K562 (cell line): Measurements from ENCODE around the gene SLC24A2. TPM values are rescaled to one million over a fixed set of nuclear protein-coding genes. Genes with fewer than 3 reads are reported as not detected.

Experiments used
- ATAC-seq: fragments of 200-7000 bp; cut with Tn5 transposase; 3 replicates; pipeline ENCODE4 v1.9.1; 2020; ENCODE audit warnings: moderate library complexity
- BruUV-seq: library from RNA; stranded (reverse); fragments of 400-500 nt; replicated peaks from 2 replicates; lab custom pipeline; 2021; lab: Mats Ljungman, UMichigan
- CTCF ChIA-PET: fragments of 300-600 bp; formaldehyde crosslinking; extraction: SDS; loops from one replicate; lab custom pipeline; 2021; ENCODE audit warnings: low intra/inter-chr PET ratio; lab: Yijun Ruan, JAX
- POLR2A ChIA-PET: fragments of 300-600, 350-650 bp; sonication (Branson Sonifier 250); formaldehyde crosslinking; extraction: SDS; loops from one replicate; lab custom pipeline; 2021; ENCODE audit warnings: antibody characterized with exemption, inconsistent platforms; lab: Yijun Ruan, JAX
- DNase-seq, 4 experiments: peaks; one replicate each; pipeline versions ENCODE4 v3.0.0 to v3.0.0-alpha.2; 2011 to 2018; ENCODE audit warnings: low spot score in 3 of 4, mixed read lengths in 3 of 4; ENCODE audit errors: extremely low read depth in 1 of 4
- FAIRE-seq: peaks from 2 replicates; lab custom pipeline; 2011; peaks lifted over from hg19 to GRCh38; lab: Jason Lieb, UNC
- H2AFZ ChIP-seq: 2 replicates; pipeline ENCODE4 v1.6.0; 2011; ENCODE audit warnings: low read depth, low read length, control low read depth, inconsistent platforms
- H3K27ac ChIP-seq: fragments of 200-600 bp; 3 replicates; pipeline ENCODE4 v1.8.0; 2011; ENCODE audit warnings: low read depth, mild to moderate bottlenecking, control low read depth, inconsistent platforms, low read length, moderate library complexity, mixed read lengths; ENCODE audit errors: extremely low read depth
- H3K27me3 ChIP-seq, 2 experiments: fragments of 300-600 bp in 1 of 2; 2 replicates in 1 of 2; 3 replicates in 1 of 2; pipeline versions ENCODE4 v1.6.0 to v1.8.0; 2011; ENCODE audit warnings: inconsistent platforms in 2 of 2, low read length in 2 of 2, mild to moderate bottlenecking in 1 of 2, mixed read lengths in 1 of 2, moderate library complexity in 1 of 2; ENCODE audit not compliant: control insufficient read depth in 2 of 2, insufficient read depth in 2 of 2
- H3K36me3 ChIP-seq: fragments of 300-600 bp; 3 replicates; pipeline ENCODE4 v1.8.0; 2011; ENCODE audit warnings: mild to moderate bottlenecking, low read length, inconsistent platforms; ENCODE audit not compliant: control insufficient read depth, insufficient read depth
- H3K4me1 ChIP-seq, 2 experiments: fragments of 200-600 bp in 1 of 2; replicated peaks in 1 of 2; 2 replicates in 1 of 2; 3 replicates in 1 of 2; pipeline versions ENCODE4 v1.5.1 to v1.8.0; 2011; ENCODE audit warnings: inconsistent platforms in 2 of 2, low read length in 2 of 2, mild to moderate bottlenecking in 1 of 2, mixed read lengths in 1 of 2, moderate library complexity in 1 of 2; ENCODE audit not compliant: control insufficient read depth in 2 of 2, insufficient read depth in 2 of 2
- H3K4me2 ChIP-seq: 2 replicates; pipeline ENCODE4 v1.6.1; 2011; ENCODE audit warnings: low read length, control low read depth, inconsistent platforms, mixed read lengths; ENCODE audit not compliant: insufficient read depth
- H3K4me3 ChIP-seq: fragments of 200-600 bp; sonication (generic), shearing (Covaris generic); 2 replicates; pipeline ENCODE4 v1.5.1; 2016; ENCODE audit warnings: control low read depth, inconsistent platforms
- H3K79me2 ChIP-seq: fragments of 200-600 bp; 3 replicates; pipeline ENCODE4 v1.8.0; 2011; ENCODE audit warnings: low read length, inconsistent platforms; ENCODE audit not compliant: control insufficient read depth, insufficient read depth
- H3K9ac ChIP-seq, 2 experiments: 2 replicates each; pipeline versions ENCODE4 v1.6.0 to v1.6.1; 2011; ENCODE audit warnings: low read depth in 2 of 2, low read length in 2 of 2, control low read depth in 1 of 2, inconsistent platforms in 1 of 2, mild to moderate bottlenecking in 1 of 2, mixed read lengths in 1 of 2; ENCODE audit not compliant: insufficient read depth in 1 of 2
- H3K9me1 ChIP-seq: one replicate; pipeline ENCODE4 v1.6.0; 2011; ENCODE audit warnings: inconsistent platforms, mild to moderate bottlenecking, low read length, moderate library complexity; ENCODE audit not compliant: control insufficient read depth, insufficient read depth
- H3K9me3 ChIP-seq: replicated peaks from 2 replicates; pipeline ENCODE4 v1.5.1; 2011; ENCODE audit warnings: low read depth, low read length, inconsistent platforms; ENCODE audit not compliant: control insufficient read depth, insufficient read depth
- H4K20me1 ChIP-seq: replicated peaks from 2 replicates; pipeline ENCODE4 v1.6.1; 2011; ENCODE audit warnings: low read length, inconsistent platforms, mixed read lengths; ENCODE audit not compliant: control insufficient read depth, insufficient read depth
- BRD4 ChIP-seq: fragments of 200-600 bp; sonication (generic); IDR thresholded peaks from 2 replicates; pipeline ENCODE4 v1.6.1; 2017; ENCODE audit warnings: inconsistent platforms
- CHCHD3 ChIP-seq: fragments of 250-450 bp; sonication (Bioruptor Pico); IDR thresholded peaks from 2 replicates; pipeline ENCODE4 v2.1.2; 2022; ENCODE audit warnings: mild to moderate bottlenecking
- ESRRA ChIP-seq: fragments of 450-650 bp; IDR thresholded peaks from 2 replicates; pipeline ENCODE4 v1.6.1; 2014; ENCODE audit warnings: low read depth, mild to moderate bottlenecking, moderate library complexity, borderline replicate concordance
- KDM1A ChIP-seq, 2 experiments: fragments of 450-650 bp; IDR thresholded peaks; 2 replicates each; pipeline ENCODE4 v1.6.1; 2016; ENCODE audit warnings: mild to moderate bottlenecking in 2 of 2
- MEF2A ChIP-seq: IDR thresholded peaks from 2 replicates; pipeline ENCODE4 v1.6.1; 2011; ENCODE audit warnings: low read depth, mild to moderate bottlenecking, low read length, moderate library complexity; ENCODE audit not compliant: control insufficient read depth
- MXI1 ChIP-seq: IDR thresholded peaks from 2 replicates; pipeline ENCODE4 v1.6.1; 2011; ENCODE audit warnings: low read depth, mild to moderate bottlenecking, improper control_type of control experiment, low read length
- NFRKB ChIP-seq: fragments of 450-650 bp; IDR thresholded peaks from 2 replicates; pipeline ENCODE4 v1.6.1; 2016; ENCODE audit warnings: low read depth
- POLR3A ChIP-seq: IDR thresholded peaks from 2 replicates; pipeline ENCODE4 v1.6.1; 2011; ENCODE audit warnings: borderline replicate concordance, mild to moderate bottlenecking, moderate library complexity; ENCODE audit not compliant: insufficient read length, insufficient read depth; ENCODE audit errors: extremely low read depth
- SOX6 ChIP-seq: fragments of 450-650 bp; IDR thresholded peaks from 2 replicates; pipeline ENCODE4 v1.6.1; 2014; ENCODE audit warnings: mild to moderate bottlenecking
- THRAP3 ChIP-seq: fragments of 450-650 bp; IDR thresholded peaks from 2 replicates; pipeline ENCODE4 v1.6.1; 2016; ENCODE audit warnings: mild to moderate bottlenecking, inconsistent platforms, borderline replicate concordance
- ZC3H4 ChIP-seq: sonication (generic); formaldehyde crosslinking; IDR thresholded peaks from 2 replicates; pipeline ENCODE4 v1.9.0; 2021; ENCODE audit warnings: missing genetic modification reagents, borderline replicate concordance
- ZEB2 ChIP-seq: fragments of 450-650 bp; IDR thresholded peaks from 2 replicates; pipeline ENCODE4 v1.6.1; 2016
- ZNF232 ChIP-seq: sonication (generic); formaldehyde crosslinking; IDR thresholded peaks from 2 replicates; pipeline ENCODE4 v1.8.0; 2022; ENCODE audit warnings: mild to moderate bottlenecking, missing genetic modification reagents
- ZNF79 ChIP-seq: fragments of 250-450 bp; sonication (Bioruptor Pico); IDR thresholded peaks from 2 replicates; pipeline ENCODE4 v1.4.0; 2020; ENCODE audit warnings: low read depth, mild to moderate bottlenecking, moderate library complexity
- WGBS: fragments of 100-300 bp; shearing (Covaris generic); methylation state at CpG from one replicate; pipeline ENCODE4 v1.1.6; 2016; ENCODE audit warnings: low coverage, mixed read lengths; ENCODE audit not compliant: insufficient coverage; ENCODE audit errors: missing lambda C conversion rate; 5-methylcytosine and 5-hydroxymethylcytosine counted together
- in situ Hi-C: fragments of 300-500 bp; cut with MboI; formaldehyde crosslinking; loops from 4 replicates; pipeline ENCODE4 v1.15.0; 2018; ENCODE audit warnings: inconsistent platforms, mixed read lengths
- intact Hi-C: fragments of 100-400 bp; cut with micrococcal nuclease; formaldehyde crosslinking; loops from 2 replicates; pipeline ENCODE4 v1.14.2; 2022
- polyA plus RNA-seq, 8 experiments: library from polyadenylated mRNA; depleted of rRNA in 4 of 8; stranded (reverse) in 5 of 8; unstranded in 3 of 8; fragments of >200 nt; fragmentation: Nextera tagmentation in 2 of 8; fragmentation: Illumina TruSeq in 1 of 8; extraction: Ambion mirVana in 2 of 8; extraction: Trizol in 1 of 8; gene quantifications; 2 replicates each; pipeline versions ENCODE4 v1.2.1 to v1.2.3, GENCODE V29; 2011 to 2014; ENCODE audit warnings: inconsistent platforms in 1 of 8, missing spikeins in 1 of 8
- total RNA-seq, 7 experiments: library from RNA; depleted of rRNA in 6 of 7; stranded (reverse); fragments of >200 nt in 6 of 7; fragmentation: Illumina TruSeq in 2 of 7; extraction: Trizol in 2 of 7; gene quantifications; 2 replicates each; pipeline versions ENCODE4 v1.2.1 to v1.2.3, GENCODE V29; 2011 to 2021; ENCODE audit warnings: low replicate concordance in 1 of 7
- TF ChIP-seq, protein P1 (sequence below): sonication (generic); formaldehyde crosslinking; IDR thresholded peaks from 2 replicates; pipeline ENCODE4 v1.8.0; 2022; ENCODE audit warnings: mild to moderate bottlenecking, missing genetic modification reagents
- TF ChIP-seq, protein P2 (sequence below): fragments of 450-650 bp; IDR thresholded peaks from 2 replicates; pipeline ENCODE4 v1.7.0; 2016; ENCODE audit warnings: borderline replicate concordance

The SLC24A2 gene
- total and polyA plus RNA-seq, 9 of the 15 experiments (the other 6 are each of a cell fraction or from before 2014, with no cell fraction given): 0.04 to 0.40 (median 0.09) TPM

DNA sequence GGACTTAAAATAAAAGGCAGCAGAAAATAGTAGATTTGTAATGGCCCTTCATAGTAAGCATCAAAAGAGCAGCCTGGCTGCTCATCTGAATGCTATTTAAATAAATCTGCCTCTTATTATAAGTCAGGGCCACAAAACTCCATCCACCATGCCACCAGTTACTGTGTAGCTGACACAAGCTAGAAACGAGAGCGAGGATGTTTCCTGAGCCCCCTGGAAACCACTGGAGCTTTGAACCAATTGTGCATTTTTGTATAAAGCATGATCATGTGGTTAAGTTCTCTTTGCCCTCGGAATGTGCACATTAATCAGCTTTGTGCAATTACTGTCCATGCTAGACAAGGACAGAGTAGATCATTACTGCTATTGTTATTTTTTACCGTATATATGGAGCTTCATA lies 17.4 kb downstream of the SLC24A2 start:
- no peaks in the 10 kb centered on the region for H4K20me1 ChIP-seq
- no peak overlapping the region for H3K9ac ChIP-seq
- H3K4me1 ChIP-seq: no peaks in the 10 kb centered on the region
- H2AFZ ChIP-seq: no peak overlapping the region
- DNase-seq (no peak), FAIRE-seq (no peak), ATAC-seq (no peak)
- intact Hi-C loops: no loop called here
- H3K79me2 ChIP-seq: no peaks in the 10 kb centered on the region
- H3K27ac ChIP-seq: no peak overlapping the region
- BruUV-seq: no TSS peak
- no peaks in the 10 kb centered on the region for H3K27me3 ChIP-seq
- no peaks in the 10 kb centered on the region for H3K9me3 ChIP-seq
- no peaks in the 10 kb centered on the region for H3K36me3 ChIP-seq
- TF ChIP-seq, protein P1, sequence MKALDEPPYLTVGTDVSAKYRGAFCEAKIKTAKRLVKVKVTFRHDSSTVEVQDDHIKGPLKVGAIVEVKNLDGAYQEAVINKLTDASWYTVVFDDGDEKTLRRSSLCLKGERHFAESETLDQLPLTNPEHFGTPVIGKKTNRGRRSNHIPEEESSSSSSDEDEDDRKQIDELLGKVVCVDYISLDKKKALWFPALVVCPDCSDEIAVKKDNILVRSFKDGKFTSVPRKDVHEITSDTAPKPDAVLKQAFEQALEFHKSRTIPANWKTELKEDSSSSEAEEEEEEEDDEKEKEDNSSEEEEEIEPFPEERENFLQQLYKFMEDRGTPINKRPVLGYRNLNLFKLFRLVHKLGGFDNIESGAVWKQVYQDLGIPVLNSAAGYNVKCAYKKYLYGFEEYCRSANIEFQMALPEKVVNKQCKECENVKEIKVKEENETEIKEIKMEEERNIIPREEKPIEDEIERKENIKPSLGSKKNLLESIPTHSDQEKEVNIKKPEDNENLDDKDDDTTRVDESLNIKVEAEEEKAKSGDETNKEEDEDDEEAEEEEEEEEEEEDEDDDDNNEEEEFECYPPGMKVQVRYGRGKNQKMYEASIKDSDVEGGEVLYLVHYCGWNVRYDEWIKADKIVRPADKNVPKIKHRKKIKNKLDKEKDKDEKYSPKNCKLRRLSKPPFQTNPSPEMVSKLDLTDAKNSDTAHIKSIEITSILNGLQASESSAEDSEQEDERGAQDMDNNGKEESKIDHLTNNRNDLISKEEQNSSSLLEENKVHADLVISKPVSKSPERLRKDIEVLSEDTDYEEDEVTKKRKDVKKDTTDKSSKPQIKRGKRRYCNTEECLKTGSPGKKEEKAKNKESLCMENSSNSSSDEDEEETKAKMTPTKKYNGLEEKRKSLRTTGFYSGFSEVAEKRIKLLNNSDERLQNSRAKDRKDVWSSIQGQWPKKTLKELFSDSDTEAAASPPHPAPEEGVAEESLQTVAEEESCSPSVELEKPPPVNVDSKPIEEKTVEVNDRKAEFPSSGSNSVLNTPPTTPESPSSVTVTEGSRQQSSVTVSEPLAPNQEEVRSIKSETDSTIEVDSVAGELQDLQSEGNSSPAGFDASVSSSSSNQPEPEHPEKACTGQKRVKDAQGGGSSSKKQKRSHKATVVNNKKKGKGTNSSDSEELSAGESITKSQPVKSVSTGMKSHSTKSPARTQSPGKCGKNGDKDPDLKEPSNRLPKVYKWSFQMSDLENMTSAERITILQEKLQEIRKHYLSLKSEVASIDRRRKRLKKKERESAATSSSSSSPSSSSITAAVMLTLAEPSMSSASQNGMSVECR (CRISPR knock-in tag): no peak
- TF ChIP-seq SOX6 (no peak), MEF2A (no peak), ZEB2 (no peak), NFRKB (no peak), KDM1A (IDR thresholded peaks at IDR 0.05) (no peak), BRD4 (no peak), ZNF232 (CRISPR knock-in tag) (no peak), ZC3H4 (CRISPR knock-in tag) (no peak), POLR3A (no peak), CHCHD3 (no peak), ZNF79 (CRISPR knock-in tag) (no peak), THRAP3 (no peak), ESRRA (no peak), MXI1 (no peak)
- TF ChIP-seq, protein P2, sequence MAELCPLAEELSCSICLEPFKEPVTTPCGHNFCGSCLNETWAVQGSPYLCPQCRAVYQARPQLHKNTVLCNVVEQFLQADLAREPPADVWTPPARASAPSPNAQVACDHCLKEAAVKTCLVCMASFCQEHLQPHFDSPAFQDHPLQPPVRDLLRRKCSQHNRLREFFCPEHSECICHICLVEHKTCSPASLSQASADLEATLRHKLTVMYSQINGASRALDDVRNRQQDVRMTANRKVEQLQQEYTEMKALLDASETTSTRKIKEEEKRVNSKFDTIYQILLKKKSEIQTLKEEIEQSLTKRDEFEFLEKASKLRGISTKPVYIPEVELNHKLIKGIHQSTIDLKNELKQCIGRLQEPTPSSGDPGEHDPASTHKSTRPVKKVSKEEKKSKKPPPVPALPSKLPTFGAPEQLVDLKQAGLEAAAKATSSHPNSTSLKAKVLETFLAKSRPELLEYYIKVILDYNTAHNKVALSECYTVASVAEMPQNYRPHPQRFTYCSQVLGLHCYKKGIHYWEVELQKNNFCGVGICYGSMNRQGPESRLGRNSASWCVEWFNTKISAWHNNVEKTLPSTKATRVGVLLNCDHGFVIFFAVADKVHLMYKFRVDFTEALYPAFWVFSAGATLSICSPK: no peak
- TF ChIP-seq, all 486 proteins: peak for 0
- no peak overlapping the region for H3K4me2 ChIP-seq
- CTCF ChIA-PET: no interaction called here
- H3K4me3 ChIP-seq: no peak overlapping the region
- 28% methylated on average over 4 of the region's 4 CpGs for WGBS
- POLR2A ChIA-PET: no interaction called here
- H3K9me1 ChIP-seq: no peaks in the 10 kb centered on the region
- in situ Hi-C loops: no loop called here
